ENCODE results near the gene BASP1.

BASP1 gene

GRCh38 chr5:17232405-17232804, 15.0 kb downstream of the BASP1 start:
- TF ChIP-seq, protein P1, sequence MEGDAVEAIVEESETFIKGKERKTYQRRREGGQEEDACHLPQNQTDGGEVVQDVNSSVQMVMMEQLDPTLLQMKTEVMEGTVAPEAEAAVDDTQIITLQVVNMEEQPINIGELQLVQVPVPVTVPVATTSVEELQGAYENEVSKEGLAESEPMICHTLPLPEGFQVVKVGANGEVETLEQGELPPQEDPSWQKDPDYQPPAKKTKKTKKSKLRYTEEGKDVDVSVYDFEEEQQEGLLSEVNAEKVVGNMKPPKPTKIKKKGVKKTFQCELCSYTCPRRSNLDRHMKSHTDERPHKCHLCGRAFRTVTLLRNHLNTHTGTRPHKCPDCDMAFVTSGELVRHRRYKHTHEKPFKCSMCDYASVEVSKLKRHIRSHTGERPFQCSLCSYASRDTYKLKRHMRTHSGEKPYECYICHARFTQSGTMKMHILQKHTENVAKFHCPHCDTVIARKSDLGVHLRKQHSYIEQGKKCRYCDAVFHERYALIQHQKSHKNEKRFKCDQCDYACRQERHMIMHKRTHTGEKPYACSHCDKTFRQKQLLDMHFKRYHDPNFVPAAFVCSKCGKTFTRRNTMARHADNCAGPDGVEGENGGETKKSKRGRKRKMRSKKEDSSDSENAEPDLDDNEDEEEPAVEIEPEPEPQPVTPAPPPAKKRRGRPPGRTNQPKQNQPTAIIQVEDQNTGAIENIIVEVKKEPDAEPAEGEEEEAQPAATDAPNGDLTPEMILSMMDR (conservative IDR thresholded peaks at IDR 0.05), result no peak

GRCh38 chr5:17233488-17233887, 16.1 kb downstream of the BASP1 start:
- H3K27ac ChIP-seq, result no peak overlapping the region
- TF ChIP-seq, protein P1 (conservative IDR thresholded peaks at IDR 0.05), result no peak

More at GRCh38 chr5:17232405-17232804, 15.0 kb downstream of the BASP1 start:
- H3K27ac ChIP-seq, result no peak overlapping the region

DNA sequence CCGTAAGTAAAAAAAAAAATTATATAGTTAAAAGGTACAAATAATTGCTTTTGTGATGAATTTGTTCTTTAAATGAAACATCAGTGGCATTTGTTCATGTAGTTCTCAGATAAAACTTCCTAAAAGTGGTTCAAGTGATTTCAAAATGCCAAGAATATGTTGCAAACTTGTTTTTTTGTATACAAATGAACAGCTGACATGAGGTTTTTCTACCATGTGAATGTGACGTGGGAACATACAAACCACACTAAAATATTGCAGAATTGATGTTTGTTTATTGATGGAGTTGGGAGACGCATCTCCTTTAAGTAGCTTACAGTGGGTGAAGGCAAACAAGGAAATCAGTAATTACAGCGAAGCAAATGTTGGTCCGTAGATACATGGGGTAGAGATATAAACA, 16.9 kb downstream of the BASP1 start:
- TF ChIP-seq, protein P1 (conservative IDR thresholded peaks at IDR 0.05), result no peak
- no peak overlapping the region for H3K27ac ChIP-seq

DNA sequence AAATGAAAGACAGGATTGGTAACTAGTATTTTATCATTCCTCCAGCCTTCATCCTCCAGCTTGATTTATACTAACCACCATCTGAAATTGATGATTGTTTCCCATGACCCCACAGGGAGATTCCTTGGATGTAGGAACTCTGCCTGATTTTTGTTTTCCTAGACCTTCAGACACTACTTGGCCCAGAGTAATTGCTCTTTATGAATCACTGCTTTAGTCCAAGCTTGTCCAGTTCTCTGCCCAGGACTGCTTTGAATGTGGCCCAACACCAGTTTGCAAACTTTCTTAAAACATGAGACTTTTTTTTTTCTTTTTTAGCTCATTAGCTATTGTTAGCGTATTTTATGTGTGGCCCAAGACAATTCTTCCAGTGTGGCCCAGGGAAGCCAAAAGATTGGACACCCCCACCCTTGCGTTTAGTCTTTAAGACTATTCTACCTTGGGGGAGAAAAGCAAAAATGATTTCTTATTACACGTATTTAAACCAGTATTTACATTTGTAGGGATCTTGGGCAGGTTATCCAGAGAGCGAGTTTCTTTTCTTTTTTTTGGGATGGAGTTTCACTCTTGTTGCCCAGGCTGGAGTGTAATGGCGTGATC, 18.4 kb downstream of the BASP1 start:
- H3K27ac ChIP-seq, result no peak overlapping the region
- TF ChIP-seq, protein P1 (conservative IDR thresholded peaks at IDR 0.05), result no peak

- H3K27ac ChIP-seq, result no peak overlapping the region
- TF ChIP-seq, protein P1 (conservative IDR thresholded peaks at IDR 0.05), result no peak
These were observed 21.1 kb downstream of the BASP1 start for GRCh38 chr5:17238521-17239041.

- TF ChIP-seq, protein P1 (conservative IDR thresholded peaks at IDR 0.05), result no peak
These were observed 22.5 kb downstream of the BASP1 start for GRCh38 chr5:17239953-17240352.

GRCh38 chr5:17240487-17240886, 23.1 kb downstream of the BASP1 start:
- H3K27ac ChIP-seq, result no peak overlapping the region

More at GRCh38 chr5:17239953-17240352, 22.5 kb downstream of the BASP1 start:
- H3K27ac ChIP-seq, result no peak overlapping the region

More at GRCh38 chr5:17240487-17240886, 23.1 kb downstream of the BASP1 start:
- TF ChIP-seq, protein P1 (conservative IDR thresholded peaks at IDR 0.05), result no peak

Data from VCaP (cell line).